Choroid plexus epithelial cell (primary cell): ENCODE results near the gene LSM8.

ENCODE experiments used
- DNase-seq: peaks from one replicate; pipeline ENCODE4 v3.0.0-alpha.2; 2010; ENCODE audit warnings: low read depth
- H3K4me3 ChIP-seq: 2 replicates; pipeline ENCODE4 v1.5.1; 2011; ENCODE audit warnings: low read depth, mild to moderate bottlenecking, control low read depth, low read length, moderate library complexity
- TF ChIP-seq, protein P1 (sequence below): conservative IDR thresholded peaks from 2 replicates; pipeline ENCODE4 v1.5.1; 2011; ENCODE audit warnings: low read depth, mild to moderate bottlenecking, control low read depth, inconsistent platforms, low read length, moderate library complexity

Gene LSM8

GRCh38 chr7:118195837-118196474 lies 12.0 kb downstream of the LSM8 start:
- no peak overlapping the region for H3K4me3 ChIP-seq
- peak; percentile 85 for DNase-seq
- TF ChIP-seq, protein P1, sequence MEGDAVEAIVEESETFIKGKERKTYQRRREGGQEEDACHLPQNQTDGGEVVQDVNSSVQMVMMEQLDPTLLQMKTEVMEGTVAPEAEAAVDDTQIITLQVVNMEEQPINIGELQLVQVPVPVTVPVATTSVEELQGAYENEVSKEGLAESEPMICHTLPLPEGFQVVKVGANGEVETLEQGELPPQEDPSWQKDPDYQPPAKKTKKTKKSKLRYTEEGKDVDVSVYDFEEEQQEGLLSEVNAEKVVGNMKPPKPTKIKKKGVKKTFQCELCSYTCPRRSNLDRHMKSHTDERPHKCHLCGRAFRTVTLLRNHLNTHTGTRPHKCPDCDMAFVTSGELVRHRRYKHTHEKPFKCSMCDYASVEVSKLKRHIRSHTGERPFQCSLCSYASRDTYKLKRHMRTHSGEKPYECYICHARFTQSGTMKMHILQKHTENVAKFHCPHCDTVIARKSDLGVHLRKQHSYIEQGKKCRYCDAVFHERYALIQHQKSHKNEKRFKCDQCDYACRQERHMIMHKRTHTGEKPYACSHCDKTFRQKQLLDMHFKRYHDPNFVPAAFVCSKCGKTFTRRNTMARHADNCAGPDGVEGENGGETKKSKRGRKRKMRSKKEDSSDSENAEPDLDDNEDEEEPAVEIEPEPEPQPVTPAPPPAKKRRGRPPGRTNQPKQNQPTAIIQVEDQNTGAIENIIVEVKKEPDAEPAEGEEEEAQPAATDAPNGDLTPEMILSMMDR, result peak; percentile 77

DNA sequence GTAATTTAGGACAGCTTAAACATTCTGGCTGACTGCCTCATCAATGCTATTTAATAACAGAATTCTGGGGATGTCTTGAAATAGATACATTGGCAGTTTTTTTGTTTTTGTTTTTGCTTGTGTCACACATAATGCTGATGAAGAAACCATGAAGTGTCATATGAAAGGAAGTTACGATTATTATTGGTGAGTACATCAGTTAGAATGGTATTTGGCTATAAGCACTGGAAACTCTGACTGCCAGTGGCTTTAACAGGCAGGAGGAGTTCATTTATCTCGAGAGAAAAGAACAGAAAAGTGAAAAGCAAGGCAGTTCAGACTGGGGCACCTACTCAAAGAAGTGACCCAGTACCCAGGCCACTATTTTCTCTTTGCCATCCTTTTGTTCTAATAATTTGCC lies 18.1 kb downstream of the LSM8 start:
- no peak for DNase-seq
- H3K4me3 ChIP-seq, result no peak overlapping the region
- TF ChIP-seq, protein P1, result no peak

DNA sequence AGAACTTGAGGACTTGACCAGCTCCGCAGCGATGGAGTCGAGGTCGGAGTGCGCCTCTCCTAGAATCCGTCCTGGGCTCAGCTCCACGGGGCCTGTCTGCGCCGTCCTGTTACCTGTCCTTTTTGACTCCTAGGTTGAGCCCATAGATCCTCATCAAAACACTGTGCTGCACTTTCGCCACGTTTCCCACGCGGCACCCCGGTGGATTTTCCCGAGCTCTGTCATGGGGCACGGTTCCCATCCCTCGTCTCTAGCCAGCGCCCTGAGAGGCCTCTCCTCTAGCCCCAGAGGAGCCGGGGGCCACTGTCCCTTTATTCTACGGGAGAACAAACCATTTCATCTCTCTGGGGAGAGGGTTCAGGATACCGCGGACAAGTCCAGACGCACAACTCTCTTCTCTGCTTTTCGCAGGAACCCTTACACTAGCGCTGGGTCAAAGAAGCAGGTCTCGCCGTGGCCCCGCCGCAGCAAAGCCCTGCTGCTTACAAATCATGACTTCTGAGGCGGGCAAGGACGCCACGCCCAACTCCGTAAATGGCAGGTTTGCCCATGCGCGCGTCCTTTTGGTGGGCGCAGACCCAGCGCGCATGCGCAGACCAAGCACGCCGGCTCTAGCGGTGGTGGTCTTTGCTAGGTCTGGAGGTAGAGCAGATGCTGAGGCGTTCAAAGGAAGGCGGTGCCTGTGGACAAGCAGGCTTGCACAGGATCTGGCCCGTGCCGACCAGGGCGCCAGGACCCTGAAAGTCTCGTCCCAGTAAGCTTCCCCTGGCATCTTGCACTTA lies 30.3 kb downstream of the LSM8 start:
- TF ChIP-seq, protein P1, result no peak
- H3K4me3 ChIP-seq, result peak overlapping the region; percentile 66
- peak; percentile 82 for DNase-seq

- DNase-seq, result no peak
- H3K4me3 ChIP-seq, result peak overlapping the region; percentile 66
- TF ChIP-seq, protein P1, result no peak
These were observed 30.8 kb downstream of the LSM8 start for GRCh38 chr7:118214833-118215182.

DNA sequence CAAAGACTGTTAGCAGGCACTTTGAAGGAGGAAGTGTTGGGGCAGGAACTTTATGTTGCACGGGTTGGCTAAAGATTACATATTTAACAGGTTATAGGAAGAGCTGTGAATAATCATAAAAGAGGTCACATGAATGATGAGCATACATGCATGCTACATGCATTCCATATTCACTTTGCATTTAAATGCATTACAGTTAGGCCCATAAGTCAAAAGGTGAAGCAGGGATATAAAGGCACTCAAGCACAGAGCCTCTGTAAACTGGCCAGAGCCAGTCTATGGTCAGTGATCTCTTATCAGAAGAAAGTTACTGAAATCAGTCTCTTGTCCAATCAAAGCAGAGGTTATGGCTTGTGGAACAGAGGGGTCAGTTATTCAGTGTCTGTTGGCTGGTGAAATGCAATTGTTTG lies 33.3 kb downstream of the LSM8 start:
- no peak overlapping the region for H3K4me3 ChIP-seq
- DNase-seq, result no peak
- TF ChIP-seq, protein P1, result no peak

DNA sequence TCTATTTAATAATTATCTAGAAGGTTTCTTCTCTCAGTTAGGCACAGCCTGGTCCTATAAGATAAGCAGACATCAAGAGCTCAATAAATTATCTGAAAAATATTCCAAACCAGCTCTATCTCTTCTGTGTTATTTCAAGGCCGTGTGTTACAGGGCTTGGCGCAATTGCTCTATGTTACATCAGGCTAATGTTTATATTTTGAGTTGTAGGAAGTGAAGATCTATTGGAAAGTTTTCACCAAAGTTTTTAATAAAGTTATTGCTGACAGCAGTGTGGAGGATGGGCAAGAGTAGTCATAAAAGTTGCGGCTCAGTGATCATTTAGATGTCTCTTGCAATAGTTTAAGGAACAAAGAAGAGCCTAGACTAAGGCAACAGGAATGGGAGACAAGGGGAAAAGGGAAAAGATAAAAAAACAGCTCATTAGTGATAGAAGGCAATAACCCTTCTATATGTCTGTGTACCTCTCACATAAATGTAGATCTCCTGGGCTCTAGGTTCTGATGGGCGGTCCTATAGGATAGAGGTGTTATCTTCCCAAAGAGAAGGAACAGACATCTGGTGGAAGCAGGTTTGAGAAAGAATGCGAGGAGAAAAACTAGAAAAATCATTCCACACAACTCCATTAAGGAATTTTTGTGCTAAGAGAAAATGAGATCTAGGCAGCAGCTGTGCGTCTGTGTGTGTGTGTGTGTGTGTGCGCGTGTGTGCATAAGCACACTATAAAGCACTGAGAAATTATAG lies 34.6 kb downstream of the LSM8 start:
- TF ChIP-seq, protein P1, result no peak
- no peak overlapping the region for H3K4me3 ChIP-seq
- no peak for DNase-seq
